GM21515 (cell line): ENCODE measurements around the gene FAM72C.
"Not testable (repeated sequence)": the region's sequence is repeated elsewhere in the genome, so short reads cannot be mapped to it uniquely, and the experiment has no call there.

ENCODE experiments used
- ATAC-seq: cut with Tn5 transposase; IDR thresholded peaks from one replicate; pipeline ENCODE4 v1.9.1; 2021; ENCODE audit not compliant: unreplicated experiment

The FAM72C gene

DNA sequence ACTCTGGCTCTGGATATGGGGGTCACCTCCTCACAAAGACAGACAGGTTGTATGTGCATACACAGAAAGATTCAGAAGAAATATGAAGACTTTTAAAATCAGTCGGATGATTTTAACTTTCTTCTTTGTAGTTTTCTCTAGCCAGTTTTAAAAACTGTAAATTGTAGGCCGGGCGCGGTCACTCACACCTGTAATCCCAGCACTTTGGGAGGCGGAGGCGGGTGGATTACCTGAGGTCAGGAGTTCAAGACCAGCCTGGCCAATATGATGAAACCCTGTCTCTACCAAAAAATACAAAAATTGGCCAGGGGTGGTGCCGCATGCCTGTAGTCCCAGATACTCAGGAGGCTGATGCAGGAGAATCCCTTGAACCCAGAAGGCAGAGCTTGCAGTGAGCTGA is 58.1 kb downstream of the FAM72C start:
- ATAC-seq: not testable (repeated sequence)
